Measurements from ENCODE around the gene CHKA.

Gene CHKA

DNA sequence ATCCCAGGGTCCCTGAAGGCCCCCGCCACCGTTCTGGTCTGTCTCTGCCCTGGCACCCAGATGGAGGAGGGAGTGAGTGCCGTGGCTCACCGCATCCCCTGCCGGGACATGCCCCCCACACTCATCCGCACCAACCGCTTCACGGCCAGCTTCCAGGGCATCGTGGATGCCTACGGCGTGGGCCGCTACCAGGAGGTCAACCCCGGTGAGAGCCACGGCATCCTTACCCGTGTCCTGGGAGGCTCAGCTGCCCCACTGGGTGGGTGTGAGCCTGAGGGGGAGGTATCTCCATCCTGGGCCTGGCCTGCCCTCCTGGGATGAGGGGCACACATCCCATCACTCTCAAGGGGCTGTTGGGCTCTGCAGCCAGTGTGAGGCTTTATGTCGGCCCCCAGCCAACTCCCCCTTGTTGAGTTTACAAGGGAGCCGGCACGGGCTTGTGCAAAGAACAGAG, 76.3 kb downstream of the CHKA start:
- DNase-seq (ENCODE audit: low read depth in 2 of 2): no peak

DNA sequence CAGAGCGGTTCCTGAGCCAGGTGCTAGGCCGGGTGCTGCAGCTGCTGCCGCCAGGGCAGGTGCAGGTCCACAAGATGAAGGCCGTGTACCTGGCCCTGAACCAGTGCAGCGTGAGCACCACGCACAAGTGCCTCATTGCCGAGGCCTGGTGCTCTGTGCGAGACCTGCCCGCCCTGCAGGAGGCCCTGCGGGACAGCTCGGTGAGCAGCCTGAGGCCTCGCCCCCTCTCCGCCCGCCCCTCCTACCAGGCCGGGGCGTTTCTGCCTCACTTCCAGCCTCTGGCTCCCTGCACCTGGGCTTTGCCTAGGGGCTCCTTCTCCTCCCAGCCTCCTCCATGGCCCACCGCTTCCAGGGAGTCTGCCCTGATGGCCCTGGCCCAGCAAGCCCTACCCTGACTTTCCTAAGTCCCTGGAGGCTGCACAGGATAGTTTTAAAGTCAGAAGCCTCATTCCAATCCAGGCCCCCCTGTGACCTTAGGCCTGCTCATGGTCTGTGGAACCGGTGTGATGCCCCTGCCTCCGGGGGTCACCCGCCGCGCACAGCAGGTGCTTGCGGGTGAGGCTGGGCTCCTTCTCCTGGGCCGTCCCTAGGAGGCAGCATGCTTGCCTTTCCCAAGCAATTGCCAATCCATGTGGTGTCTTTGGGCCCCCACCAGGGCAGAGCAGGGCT, 76.9 kb downstream of the CHKA start:
- DNase-seq (ENCODE audit: low read depth in 2 of 2): no peak

DNA sequence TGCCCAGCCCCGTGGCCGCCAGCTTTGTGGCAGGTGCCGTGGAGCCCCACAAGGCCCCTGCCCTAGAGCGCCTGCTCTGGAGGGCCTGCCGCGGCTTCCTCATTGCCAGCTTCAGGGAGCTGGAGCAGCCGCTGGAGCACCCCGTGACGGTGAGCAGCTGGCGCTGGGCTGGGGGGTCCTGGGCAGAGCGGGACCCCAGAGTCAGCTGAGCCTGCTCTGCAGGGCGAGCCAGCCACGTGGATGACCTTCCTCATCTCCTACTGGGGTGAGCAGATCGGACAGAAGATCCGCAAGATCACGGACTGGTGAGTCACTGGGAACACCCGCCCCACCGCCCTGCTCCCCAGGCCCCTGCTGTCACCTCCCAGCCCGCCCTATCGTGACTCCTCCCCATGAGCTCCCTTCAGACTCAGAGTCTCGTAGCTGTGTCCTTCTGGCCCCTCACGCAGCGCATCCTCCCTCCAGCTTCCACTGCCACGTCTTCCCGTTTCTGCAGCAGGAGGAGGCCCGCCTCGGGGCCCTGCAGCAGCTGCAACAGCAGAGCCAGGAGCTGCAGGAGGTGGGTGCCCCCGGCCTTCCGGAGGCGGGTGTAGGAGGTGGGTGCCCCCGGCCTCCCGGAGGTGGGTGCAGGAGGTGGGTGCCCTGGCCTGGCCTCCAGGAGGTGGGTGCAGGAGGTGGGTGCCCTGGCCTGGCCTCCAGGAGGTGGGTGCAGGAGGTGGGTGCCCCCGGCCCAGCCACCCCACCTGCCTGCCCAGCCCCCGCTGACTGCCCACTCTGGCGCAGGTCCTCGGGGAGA, 77.6 kb downstream of the CHKA start:
- no peak for DNase-seq (ENCODE audit: low read depth in 2 of 2)

DNA sequence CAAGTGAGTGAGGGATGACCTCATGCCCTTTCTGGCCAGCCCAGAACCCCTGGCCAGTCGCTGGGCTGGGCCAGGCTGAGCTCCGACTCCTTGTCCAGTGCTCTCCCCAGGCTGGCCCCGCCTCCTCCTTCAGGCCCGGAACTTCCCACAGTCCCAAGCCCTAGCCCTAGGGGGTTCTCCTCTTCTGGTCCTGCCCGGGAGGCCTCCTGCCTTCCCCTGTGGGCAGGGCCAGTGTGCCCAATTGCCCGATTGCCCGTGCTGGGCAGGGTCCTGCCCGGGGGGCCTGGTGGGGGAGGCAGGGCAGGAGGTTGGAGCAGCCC, 78.2 kb downstream of the CHKA start:
- no peak for DNase-seq (ENCODE audit: low read depth in 2 of 2)

DNA sequence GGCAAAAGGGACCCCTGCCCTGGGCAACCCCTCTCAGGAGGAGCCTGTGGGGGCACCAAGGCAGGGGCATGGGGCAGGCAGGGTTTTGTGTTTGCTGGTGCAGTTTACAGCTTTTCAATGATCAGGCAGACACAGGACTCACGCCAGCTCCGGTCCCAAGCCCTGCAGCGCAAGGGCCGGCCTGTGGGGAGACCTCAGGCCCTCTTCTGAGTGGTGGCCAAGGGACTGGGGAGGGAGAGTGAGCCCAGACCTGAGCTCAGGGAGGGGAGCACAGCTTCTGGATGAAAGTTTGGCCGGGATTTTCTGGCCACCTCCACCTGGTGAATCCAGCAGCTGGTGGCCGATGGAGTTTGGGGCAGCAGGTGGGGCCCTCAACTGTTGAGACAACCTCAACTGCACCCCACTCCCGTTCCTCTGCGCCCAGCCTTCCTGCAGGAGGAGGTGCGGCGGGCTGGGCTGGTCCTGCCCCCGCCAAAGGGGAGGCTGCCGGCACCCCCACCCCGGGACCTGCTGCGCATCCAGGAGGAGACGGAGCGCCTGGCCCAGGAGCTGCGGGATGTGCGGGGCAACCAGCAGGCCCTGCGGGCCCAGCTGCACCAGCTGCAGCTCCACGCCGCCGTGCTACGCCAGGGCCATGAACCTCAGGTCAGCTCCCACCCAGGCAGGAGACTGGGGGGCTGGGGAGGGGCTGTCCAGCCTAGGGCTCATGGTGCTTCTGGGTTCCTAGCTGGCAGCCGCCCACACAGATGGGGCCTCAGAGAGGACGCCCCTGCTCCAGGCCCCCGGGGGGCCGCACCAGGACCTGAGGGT, 78.8 kb downstream of the CHKA start:
- DNase-seq (ENCODE audit: low read depth in 2 of 2): no peak

DNA sequence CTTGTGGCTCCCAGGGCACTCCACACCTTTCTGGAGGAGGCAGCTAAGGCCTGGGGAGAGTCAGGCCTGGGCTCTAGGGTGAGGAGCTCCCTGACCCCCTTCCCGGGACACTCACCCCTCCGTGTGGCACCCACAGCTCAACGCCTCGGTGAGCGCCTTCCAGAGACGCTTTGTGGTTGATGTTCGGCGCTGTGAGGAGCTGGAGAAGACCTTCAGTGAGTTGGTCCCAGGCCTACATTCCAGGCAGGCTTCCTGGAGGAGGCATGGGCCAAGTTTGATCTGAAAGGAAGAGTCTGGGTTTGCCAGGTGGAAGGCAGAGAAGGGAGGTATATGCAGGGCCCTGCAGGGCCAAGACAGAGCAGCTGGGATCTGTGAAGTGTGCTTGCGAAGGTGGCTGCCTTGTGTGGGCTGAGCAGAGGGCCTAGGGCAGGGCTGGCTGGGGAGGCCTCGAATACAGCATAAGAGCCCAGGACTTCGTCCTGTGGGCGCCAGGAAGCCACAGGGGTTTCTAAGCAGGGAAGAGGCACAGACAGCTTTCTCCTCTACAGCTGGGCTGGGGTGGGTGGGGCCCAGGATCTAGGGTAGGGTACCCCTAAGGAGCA, 79.5 kb downstream of the CHKA start:
- no peak for DNase-seq (ENCODE audit: low read depth in 2 of 2)

- no peak for DNase-seq (ENCODE audit: low read depth in 2 of 2)
Observed at GRCh38 chr11:68040957-68041591, 80.1 kb downstream of the CHKA start.

DNA sequence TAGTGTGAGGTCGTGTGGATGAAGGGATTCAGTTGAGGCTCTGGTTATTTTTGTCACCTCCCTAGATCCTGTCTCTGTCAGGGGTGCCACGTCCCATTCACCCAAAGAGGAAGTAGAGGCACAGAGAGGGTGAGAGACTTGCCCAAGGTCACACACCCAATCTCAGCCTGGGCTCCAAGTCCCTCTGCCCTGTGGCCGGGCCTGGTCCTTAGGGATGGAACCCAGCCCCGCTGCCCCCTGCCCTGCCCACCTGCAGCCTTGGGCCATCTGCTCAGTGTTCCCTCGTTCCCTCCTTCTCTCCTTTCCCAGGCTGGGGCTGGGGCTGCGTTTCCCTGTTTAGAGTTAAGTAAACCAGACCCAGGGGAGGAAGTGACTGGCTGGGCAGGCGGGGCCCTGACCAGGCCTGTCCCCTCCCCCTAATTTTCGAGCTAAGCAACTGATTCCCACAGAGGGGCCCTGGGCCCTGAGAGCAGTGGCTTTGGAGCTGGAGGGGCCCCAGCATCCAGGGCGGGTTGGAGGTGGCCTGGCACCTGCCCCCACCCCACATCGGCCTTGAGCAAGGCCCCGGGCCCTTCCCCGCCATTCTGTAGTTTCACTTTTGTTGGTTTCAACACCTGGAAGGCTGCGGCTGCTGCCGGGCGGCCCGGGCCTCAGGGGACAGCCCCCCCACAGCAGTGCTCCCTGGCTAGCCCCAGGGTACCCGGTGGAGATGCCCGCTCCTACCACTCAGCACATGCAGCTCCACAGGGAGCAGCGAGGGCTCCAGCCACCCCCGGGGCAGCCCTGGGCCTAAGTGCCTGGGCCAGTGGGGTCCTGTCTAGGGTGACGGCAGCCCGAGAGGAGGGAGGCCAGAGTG, 80.9 kb downstream of the CHKA start:
- DNase-seq (ENCODE audit: low read depth in 2 of 2): peak in 1 of 2 donors; percentile 36

GRCh38 chr11:68039526-68040086, 81.6 kb downstream of the CHKA start:
- no peak for DNase-seq (ENCODE audit: low read depth in 2 of 2)

GRCh38 chr11:68038718-68039525, 82.3 kb downstream of the CHKA start, which contains the start of gene TCIRG1:
TCIRG1 (plus strand) TSS chr11:68039025; CDS start chr11:68041272, 2,247 bp downstream.
- DNase-seq (ENCODE audit: low read depth in 2 of 2): peak; percentile 50 to 69

GRCh38 chr11:68038226-68038717, 82.9 kb downstream of the CHKA start:
- DNase-seq (ENCODE audit: low read depth in 2 of 2): no peak

DNA sequence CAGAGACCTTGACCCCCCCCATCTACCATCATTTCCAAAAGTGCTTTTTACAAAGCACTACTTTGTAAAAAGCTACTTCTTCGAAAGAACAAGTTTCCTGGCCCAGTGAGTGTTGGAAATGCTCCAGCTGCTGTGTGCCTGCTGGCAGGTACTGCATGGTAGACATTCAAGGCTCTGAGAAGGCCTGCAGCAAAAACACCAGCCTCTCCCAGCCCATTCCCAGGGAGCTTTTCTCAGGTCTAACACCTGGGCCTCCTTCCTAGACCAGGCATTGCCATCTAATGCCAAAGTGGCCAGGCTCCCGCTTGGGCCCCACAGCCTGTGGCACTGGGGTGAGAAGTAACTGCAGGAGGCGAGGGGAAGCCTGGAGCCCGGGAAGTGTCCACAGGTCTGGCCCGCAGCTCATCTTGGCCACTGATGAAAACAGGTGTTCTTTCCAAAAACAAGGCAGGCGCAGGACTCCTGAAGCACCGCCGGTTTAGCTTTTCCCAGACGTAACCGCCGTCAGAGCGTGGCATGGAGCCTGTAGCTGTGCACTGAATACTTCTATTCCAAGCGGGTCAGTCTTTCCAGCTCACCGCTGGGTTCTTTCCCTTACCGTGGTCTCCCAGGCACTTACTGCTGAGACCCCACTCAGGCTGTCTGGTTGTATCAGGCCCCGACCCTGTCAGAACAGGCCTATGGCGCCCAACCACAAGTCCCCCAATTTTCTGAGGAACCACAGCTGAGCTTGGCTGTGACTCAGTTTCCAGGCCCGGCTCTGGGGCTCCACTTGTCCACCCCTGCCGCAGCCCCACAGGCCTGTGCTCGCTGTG, 83.6 kb downstream of the CHKA start:
- DNase-seq (ENCODE audit: low read depth in 2 of 2): no peak

DNA sequence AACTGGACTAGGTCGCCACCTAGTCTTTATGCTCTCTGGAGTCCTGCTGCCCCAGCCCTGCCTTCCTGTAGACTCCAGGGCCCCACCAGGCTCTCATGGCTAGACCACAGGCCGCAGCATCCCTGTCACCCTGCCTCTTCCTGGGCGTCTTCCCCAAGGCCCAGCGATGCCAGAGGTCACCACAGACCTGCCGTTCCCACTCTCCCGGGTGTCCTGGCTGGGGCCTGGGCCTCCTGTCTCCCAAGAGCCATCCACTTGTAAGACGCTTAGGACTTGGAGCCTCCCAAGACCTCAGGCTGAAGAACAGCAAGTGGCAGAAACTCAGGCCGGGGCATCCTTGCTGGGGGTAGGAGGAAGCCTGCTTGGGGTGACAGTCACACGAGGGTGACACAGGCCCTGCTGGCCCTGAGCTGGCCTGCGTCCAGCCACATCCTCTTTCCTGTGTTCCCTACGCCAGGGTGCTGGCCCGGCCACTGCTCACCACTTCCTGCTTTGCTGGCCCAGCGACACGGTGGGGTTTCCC, 84.4 kb downstream of the CHKA start:
- DNase-seq (ENCODE audit: low read depth in 2 of 2): no peak

- DNase-seq (ENCODE audit: low read depth in 2 of 2): no peak
Observed at GRCh38 chr11:68036141-68036716, 85.0 kb downstream of the CHKA start.

DNA sequence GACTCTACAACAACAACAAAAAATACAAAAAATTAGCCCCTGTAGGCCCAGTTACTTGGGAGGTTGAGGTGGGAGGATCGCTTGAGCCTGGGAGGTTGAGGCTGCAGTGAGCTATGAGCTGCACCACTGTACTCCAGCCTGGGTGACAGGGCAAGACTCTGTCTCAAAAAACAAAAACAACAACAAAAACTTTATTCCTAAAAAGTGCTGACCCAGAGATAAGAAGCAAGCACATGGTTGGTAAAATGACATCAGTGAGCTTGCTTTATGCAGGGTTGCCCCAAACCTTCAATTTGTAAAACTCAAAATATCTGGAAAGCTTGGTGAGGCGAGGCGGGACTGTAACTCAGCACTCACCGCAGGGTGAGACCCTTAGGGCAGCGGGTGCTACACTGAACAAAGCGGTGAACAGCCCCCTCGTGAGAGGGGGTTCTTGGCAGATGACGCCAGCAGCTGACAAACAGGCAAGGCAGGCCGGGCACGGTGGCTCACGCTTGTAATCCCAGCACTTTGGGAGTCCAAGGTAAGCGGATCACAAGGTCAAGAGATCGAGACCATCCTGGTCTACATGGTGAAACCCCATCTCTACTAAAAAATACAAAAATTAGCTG, 85.8 kb downstream of the CHKA start:
- no peak for DNase-seq (ENCODE audit: low read depth in 2 of 2)

GRCh38 chr11:68033708-68034045, 87.5 kb downstream of the CHKA start:
- DNase-seq (ENCODE audit: low read depth in 2 of 2): no peak

DNA sequence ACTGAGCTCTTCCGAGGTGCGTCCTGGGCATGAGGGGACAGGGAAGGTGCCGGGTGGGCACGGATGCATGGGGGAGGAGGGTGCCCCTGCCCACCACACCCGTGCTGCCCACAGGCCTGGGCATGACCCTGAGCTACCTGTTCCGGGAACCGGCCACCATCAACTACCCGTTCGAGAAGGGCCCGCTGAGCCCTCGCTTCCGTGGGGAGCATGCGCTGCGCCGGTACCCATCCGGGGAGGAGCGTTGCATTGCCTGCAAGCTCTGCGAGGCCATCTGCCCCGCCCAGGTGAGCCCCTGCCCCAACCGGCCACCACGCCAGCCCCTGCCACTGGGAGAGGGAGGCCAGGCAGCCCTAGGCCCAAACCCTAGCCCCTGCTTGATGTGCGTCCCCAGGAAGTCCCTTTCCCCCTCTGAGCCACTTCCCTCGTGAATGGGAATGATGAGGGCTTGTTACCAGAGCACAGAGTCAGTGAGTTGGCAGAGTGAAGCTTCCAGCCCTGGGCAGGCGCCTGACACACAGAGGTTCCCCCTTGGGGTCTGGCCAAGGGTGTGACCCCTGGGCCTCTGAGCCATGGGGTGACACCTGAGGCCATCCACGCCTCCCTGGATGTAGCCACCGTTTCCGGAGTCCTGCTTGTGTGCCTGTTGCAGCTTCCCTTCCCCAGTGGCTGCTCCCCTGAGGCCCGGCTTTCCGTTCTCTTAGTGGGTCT, 88.0 kb downstream of the CHKA start:
- no peak for DNase-seq (ENCODE audit: low read depth in 2 of 2)

All from stimulated activated CD4-positive, alpha-beta T cell treated with anti-CD3 and anti-CD28 coated beads, Interleukin-4, amount 100 ng/mL, for 48 hours (primary cell).